GM20000 (cell line): Measurements from ENCODE around the gene HIP1R.
A peak's percentile ranks its signal among the peaks of the same experiment; 100 is the strongest.
"Not testable (repeated sequence)": the region's sequence is repeated elsewhere in the genome, so short reads cannot be mapped to it uniquely, and the experiment has no call there.

ENCODE experiments used
- DNase-seq: peaks from one replicate; pipeline ENCODE4 v3.0.0; 2012; ENCODE audit warnings: low spot score
- TF ChIP-seq, protein P1 (sequence below): IDR thresholded peaks from 2 replicates; pipeline ENCODE4 v1.5.1; 2012; ENCODE audit warnings: mild to moderate bottlenecking, control low read depth; ENCODE audit errors: extremely low read depth, missing control alignments

Gene HIP1R

DNA sequence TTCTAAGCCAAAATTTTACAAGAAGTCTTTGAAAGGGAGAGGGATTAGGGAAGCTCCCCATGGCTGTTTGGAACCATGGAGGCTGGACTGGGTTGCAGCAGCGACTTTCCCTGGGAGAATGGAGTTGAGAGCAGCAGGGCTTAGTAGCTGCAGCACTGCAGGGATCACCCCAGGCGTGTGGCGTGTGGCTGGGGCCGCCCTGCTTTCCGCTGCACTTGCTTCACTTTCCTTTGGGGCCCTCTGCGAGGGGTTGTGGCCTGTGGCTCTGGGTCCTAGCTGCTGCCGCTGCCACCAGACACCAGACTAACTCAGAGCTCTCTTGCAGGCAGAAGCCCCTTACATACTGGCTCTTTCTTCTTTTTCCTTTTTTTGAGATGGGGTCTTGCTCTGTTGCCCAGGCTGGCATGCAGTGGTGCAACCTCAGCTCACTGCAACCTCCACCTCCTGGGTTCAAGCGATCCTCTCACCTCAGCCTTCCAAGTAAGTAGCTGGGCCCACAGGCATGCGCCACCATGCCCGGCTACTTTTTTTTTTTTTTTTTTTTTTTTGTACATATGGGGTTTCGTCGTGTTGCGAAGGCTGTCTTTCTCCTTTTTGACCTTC is 35.5 kb upstream of the HIP1R start:
- DNase-seq: no peak
- TF ChIP-seq, protein P1, sequence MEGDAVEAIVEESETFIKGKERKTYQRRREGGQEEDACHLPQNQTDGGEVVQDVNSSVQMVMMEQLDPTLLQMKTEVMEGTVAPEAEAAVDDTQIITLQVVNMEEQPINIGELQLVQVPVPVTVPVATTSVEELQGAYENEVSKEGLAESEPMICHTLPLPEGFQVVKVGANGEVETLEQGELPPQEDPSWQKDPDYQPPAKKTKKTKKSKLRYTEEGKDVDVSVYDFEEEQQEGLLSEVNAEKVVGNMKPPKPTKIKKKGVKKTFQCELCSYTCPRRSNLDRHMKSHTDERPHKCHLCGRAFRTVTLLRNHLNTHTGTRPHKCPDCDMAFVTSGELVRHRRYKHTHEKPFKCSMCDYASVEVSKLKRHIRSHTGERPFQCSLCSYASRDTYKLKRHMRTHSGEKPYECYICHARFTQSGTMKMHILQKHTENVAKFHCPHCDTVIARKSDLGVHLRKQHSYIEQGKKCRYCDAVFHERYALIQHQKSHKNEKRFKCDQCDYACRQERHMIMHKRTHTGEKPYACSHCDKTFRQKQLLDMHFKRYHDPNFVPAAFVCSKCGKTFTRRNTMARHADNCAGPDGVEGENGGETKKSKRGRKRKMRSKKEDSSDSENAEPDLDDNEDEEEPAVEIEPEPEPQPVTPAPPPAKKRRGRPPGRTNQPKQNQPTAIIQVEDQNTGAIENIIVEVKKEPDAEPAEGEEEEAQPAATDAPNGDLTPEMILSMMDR: no peak

DNA sequence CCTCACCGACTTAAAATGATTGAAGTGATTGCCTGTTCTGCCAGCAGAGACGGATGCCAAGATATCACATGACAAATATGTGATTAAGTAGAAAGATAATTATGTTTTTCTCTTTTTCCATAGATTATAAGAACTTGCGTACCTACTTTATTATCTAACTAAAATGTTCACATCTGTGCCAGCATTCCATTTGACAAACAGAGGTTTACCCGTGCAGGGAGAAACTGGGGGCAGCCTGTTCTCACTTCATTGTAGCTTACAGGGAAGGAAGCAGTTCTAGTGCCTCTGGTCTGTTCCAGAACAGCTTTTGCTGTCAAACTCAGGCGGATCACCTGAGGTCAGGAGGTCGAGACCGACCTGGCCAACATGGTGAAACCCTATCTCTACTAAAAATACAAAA is 31.3 kb upstream of the HIP1R start:
- TF ChIP-seq, protein P1: no peak
- no peak for DNase-seq

DNA sequence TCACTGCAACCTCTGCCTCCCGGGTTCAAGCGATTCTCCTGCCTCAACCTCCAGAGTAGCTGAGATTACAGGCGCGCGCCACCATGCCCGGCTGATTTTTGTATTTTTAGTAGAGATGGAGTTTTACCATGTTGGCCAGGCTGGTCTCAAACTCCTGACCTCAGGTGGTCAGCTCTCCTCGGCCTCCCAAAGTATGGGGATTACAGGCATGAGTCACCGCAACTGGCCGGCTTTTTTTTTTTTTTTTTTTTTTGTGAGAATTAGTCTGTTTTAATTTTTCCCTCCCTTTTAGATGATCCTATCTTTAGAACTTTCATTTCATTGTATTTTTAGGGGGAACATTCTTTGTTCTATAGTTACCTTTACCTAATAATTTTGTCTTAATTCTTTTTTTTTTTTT is 30.3 kb upstream of the HIP1R start:
- not testable (repeated sequence) for DNase-seq

DNA sequence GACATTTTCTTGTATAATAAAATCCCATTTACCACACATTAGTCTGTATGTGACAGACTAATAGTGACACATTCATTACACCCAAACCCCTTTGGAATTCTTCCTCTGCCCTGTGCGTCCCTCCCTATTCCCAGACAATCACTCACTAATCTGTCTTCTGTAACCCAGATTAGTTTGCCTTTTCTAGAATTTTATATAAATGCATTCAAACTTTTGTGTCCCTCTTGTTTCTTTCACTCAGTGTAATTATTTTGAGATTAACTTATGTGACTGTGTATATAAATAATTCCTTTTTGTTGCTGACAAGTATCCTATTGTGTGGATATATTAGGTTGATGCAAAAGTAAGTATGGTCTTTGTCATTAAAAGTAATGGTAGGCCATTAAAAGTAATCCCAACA is 27.6 kb upstream of the HIP1R start:
- no peak for DNase-seq
- TF ChIP-seq, protein P1: no peak

DNA sequence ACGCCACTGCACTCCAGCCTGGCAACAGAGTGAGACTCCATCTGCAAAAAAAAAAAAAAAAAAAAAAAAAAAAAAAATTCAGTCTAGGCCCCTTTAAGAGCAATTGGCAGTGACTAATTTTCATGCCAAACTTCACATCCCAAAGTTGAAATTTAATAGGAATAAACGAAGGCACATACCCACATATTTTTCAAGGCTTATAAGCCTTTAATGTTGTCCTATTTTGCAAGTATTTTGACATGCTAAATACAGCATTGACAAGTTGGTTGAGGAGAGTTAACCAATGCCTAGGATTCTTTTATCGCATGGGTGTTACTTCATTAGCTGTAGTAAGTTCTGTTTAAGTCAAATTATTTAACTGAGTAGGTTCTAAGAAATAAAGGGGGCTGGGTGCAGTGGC is 23.5 kb upstream of the HIP1R start:
- DNase-seq: no peak
- TF ChIP-seq, protein P1: no peak

DNA sequence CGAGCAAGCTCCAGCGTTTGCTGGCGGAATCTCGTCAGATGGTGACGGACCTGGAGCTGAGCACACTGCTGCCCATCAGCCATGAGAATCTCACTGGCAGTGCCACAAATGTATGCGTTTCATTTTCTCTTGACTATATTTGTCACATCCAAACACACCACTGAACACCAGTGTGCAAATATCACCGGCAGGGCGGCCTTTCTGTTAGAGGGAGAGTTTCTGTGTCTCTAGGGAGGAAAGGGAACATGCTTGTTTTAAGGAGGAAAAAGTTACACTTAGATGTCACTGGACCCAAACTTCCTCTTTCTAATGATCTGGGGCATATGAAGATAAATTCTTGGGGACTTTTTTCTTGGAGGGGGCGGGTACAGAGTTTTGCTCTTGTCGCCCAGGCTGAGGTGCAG is 21.9 kb upstream of the HIP1R start:
- TF ChIP-seq, protein P1: no peak
- DNase-seq: peak; percentile 39

DNA sequence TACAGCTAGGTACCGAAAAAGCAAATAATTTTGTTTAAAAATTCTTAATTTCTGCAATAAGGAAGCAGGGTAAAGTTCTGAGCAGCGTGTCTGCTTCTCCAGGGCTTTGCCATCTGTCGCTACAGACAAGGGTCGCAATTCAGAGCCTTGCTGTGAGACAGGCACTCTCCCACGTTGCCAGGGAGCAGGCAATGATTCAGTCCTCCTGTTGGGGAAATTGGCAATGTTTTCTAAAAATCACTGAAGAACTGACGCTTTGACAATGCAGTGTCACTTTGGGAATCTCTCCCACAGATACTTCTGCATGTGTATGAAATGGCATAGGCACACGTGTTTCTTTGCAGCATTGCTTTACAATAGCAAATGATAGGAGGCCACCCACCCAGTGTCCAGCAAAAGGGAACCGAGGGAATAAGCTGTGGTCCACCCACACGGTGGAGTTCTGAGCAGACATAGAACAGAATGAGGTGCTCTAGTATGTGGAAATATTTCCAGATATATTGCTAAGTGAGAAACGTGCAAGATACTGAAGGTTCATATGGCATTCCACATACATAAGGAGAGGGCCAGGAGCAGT is 16.0 kb upstream of the HIP1R start:
- no peak for DNase-seq
- TF ChIP-seq, protein P1: no peak

DNA sequence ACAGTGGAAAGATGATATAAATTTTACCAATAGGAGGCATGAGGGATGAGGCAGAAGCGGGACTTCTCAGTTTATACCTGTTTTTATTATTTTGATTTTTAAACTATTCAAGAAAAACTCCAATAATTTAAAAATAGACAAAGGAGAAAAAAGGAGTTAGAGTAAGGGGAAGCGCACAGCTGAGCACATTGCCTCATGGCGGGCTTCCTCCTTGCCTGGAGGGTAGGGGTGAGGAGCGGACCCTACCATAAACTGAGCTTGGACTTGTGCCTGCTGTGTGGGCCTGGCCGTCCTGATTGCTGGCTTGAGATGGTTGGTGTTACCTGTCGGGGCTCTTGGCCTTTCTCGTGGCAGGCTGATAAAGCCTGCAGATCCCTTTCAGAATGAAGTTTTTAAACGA is 15.1 kb upstream of the HIP1R start:
- no peak for DNase-seq
- TF ChIP-seq, protein P1: no peak
